ENCODE data around the gene TMEM132D. TPM values are rescaled to one million over a fixed set of nuclear protein-coding genes. Genes with fewer than 3 reads are reported as not detected.

Gene TMEM132D
- total RNA-seq, 1 donor: not detected

DNA sequence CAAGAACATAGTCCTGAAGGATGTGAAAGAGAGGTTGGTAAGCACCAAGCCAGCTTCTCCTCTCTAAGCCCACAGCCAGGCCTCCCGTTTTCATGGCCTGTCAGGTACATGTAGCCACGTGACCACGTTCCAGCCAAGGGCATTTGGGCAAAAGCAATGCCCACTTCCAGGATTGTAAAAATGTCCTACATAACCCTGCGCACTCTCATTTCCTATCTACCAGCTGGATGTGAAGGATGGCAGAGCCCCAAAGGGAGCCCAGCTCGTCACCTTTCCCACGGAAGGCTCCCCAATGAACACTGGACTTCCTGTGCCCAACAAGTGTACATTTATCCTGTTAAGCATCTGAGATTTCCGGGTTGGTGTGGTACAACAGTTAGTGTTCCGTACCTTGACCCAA, 231.7 kb downstream of the TMEM132D start:
- TF ChIP-seq, protein P1, sequence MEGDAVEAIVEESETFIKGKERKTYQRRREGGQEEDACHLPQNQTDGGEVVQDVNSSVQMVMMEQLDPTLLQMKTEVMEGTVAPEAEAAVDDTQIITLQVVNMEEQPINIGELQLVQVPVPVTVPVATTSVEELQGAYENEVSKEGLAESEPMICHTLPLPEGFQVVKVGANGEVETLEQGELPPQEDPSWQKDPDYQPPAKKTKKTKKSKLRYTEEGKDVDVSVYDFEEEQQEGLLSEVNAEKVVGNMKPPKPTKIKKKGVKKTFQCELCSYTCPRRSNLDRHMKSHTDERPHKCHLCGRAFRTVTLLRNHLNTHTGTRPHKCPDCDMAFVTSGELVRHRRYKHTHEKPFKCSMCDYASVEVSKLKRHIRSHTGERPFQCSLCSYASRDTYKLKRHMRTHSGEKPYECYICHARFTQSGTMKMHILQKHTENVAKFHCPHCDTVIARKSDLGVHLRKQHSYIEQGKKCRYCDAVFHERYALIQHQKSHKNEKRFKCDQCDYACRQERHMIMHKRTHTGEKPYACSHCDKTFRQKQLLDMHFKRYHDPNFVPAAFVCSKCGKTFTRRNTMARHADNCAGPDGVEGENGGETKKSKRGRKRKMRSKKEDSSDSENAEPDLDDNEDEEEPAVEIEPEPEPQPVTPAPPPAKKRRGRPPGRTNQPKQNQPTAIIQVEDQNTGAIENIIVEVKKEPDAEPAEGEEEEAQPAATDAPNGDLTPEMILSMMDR (IDR thresholded peaks at IDR 0.05; ENCODE audit: extremely low read depth, low read depth, low read length): no peak

GRCh38 chr12:129670256-129670920, 233.4 kb downstream of the TMEM132D start:
- H4K20me1 ChIP-seq (ENCODE audit: insufficient read depth, low read length): no peaks in the 10 kb centered on the region
- H3K4me3 ChIP-seq (ENCODE audit: insufficient read depth, low read length): no peak overlapping the region
- no peak overlapping the region for H3K4me2 ChIP-seq (ENCODE audit: insufficient read depth, low read length)
- H2AFZ ChIP-seq (ENCODE audit: low read length): no peak overlapping the region
- no peaks in the 10 kb centered on the region for H3K27me3 ChIP-seq (ENCODE audit: insufficient read depth, low read length)
- H3K9me3 ChIP-seq (ENCODE audit: low read depth, low read length): no peaks in the 10 kb centered on the region
- TF ChIP-seq, protein P1 (IDR thresholded peaks at IDR 0.05; ENCODE audit: extremely low read depth, low read depth, low read length): no peak
- H3K36me3 ChIP-seq (ENCODE audit: insufficient read depth, low read length): no peaks in the 10 kb centered on the region
- H3K79me2 ChIP-seq (ENCODE audit: insufficient read depth, low read length): no peaks in the 10 kb centered on the region
- H3K27ac ChIP-seq (ENCODE audit: low read depth, low read length): no peak overlapping the region
- H3K4me1 ChIP-seq (ENCODE audit: insufficient read depth, low read length): no peaks in the 10 kb centered on the region
- no peak for DNase-seq (ENCODE audit: insufficient read length, low spot score, missing footprints)

More for the DNA sequence above, 231.7 kb downstream of the TMEM132D start:
- no peak for DNase-seq (ENCODE audit: insufficient read length, low spot score, missing footprints)
- no peaks in the 10 kb centered on the region for H3K79me2 ChIP-seq (ENCODE audit: insufficient read depth, low read length)
- H3K4me2 ChIP-seq (ENCODE audit: insufficient read depth, low read length): no peak overlapping the region
- no peak overlapping the region for H3K4me3 ChIP-seq (ENCODE audit: insufficient read depth, low read length)
- no peak overlapping the region for H2AFZ ChIP-seq (ENCODE audit: low read length)
- no peaks in the 10 kb centered on the region for H3K27me3 ChIP-seq (ENCODE audit: insufficient read depth, low read length)
- H3K36me3 ChIP-seq (ENCODE audit: insufficient read depth, low read length): no peaks in the 10 kb centered on the region
- no peaks in the 10 kb centered on the region for H3K9me3 ChIP-seq (ENCODE audit: low read depth, low read length)
- H3K4me1 ChIP-seq (ENCODE audit: insufficient read depth, low read length): no peaks in the 10 kb centered on the region
- no peak overlapping the region for H3K27ac ChIP-seq (ENCODE audit: low read depth, low read length)
- H4K20me1 ChIP-seq (ENCODE audit: insufficient read depth, low read length): no peaks in the 10 kb centered on the region

DNA sequence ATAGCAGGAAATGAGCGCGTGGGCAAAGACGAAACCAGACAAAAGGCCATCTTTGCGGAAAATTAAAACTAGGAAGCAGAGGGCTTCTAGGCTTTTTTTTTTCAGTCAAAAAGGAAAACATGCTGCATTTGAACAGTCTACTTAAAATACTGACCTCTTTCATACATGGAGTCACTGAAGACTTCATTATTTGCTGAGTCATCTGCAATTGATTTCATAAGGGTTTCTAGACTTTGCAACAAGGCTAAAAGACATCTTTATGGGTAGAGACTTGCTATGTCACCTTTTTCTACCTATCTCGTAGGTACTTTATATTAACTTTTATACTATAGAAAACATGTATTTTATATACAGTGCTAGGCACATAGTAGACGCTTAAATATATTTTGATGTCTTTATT, 238.4 kb downstream of the TMEM132D start:
- H3K9me3 ChIP-seq (ENCODE audit: low read depth, low read length): no peaks in the 10 kb centered on the region
- H3K27ac ChIP-seq (ENCODE audit: low read depth, low read length): no peak overlapping the region
- H3K79me2 ChIP-seq (ENCODE audit: insufficient read depth, low read length): no peaks in the 10 kb centered on the region
- no peak overlapping the region for H3K4me2 ChIP-seq (ENCODE audit: insufficient read depth, low read length)
- TF ChIP-seq, protein P1 (IDR thresholded peaks at IDR 0.05; ENCODE audit: extremely low read depth, low read depth, low read length): no peak
- no peaks in the 10 kb centered on the region for H3K27me3 ChIP-seq (ENCODE audit: insufficient read depth, low read length)
- H4K20me1 ChIP-seq (ENCODE audit: insufficient read depth, low read length): no peaks in the 10 kb centered on the region
- no peak for DNase-seq (ENCODE audit: insufficient read length, low spot score, missing footprints)
- H3K4me3 ChIP-seq (ENCODE audit: insufficient read depth, low read length): no peak overlapping the region
- no peaks in the 10 kb centered on the region for H3K4me1 ChIP-seq (ENCODE audit: insufficient read depth, low read length)
- H3K36me3 ChIP-seq (ENCODE audit: insufficient read depth, low read length): no peaks in the 10 kb centered on the region
- no peak overlapping the region for H2AFZ ChIP-seq (ENCODE audit: low read length)

- no peaks in the 10 kb centered on the region for H3K79me2 ChIP-seq (ENCODE audit: insufficient read depth, low read length)
- H3K27me3 ChIP-seq (ENCODE audit: insufficient read depth, low read length): no peaks in the 10 kb centered on the region
- no peak overlapping the region for H3K27ac ChIP-seq (ENCODE audit: low read depth, low read length)
- no peaks in the 10 kb centered on the region for H3K4me1 ChIP-seq (ENCODE audit: insufficient read depth, low read length)
- no peak overlapping the region for H3K4me3 ChIP-seq (ENCODE audit: insufficient read depth, low read length)
- H4K20me1 ChIP-seq (ENCODE audit: insufficient read depth, low read length): no peaks in the 10 kb centered on the region
- TF ChIP-seq, protein P1 (IDR thresholded peaks at IDR 0.05; ENCODE audit: extremely low read depth, low read depth, low read length): no peak
- H2AFZ ChIP-seq (ENCODE audit: low read length): no peak overlapping the region
- no peaks in the 10 kb centered on the region for H3K9me3 ChIP-seq (ENCODE audit: low read depth, low read length)
- no peak for DNase-seq (ENCODE audit: insufficient read length, low spot score, missing footprints)
- H3K36me3 ChIP-seq (ENCODE audit: insufficient read depth, low read length): no peaks in the 10 kb centered on the region
- no peak overlapping the region for H3K4me2 ChIP-seq (ENCODE audit: insufficient read depth, low read length)
Measured at GRCh38 chr12:129662234-129662633, 241.6 kb downstream of the TMEM132D start.

All from osteoblast (primary cell).